T-cell (primary cell): Measurements from ENCODE around the gene PTPRM. TPM values are rescaled to one million over a fixed set of nuclear protein-coding genes. Genes with fewer than 3 reads are reported as not detected.

ENCODE experiments used
- ATAC-seq, 4 experiments: fragments of 200-7000 bp in 3 of 4; fragments of 150-1000 bp in 1 of 4; cut with Tn5 transposase; replicated peaks in 1 of 4; 1 replicate in 3 of 4; 2 replicates in 1 of 4; pipeline ENCODE4 v1.10.0; 2021; ENCODE audit warnings: moderate library complexity in 3 of 4, mild to moderate bottlenecking in 2 of 4, moderate number of reproducible peaks in 1 of 4
- CTCF ChIA-PET, 2 donors: fragments of 300-600 bp; sonication (Branson Sonifier 250); formaldehyde crosslinking; loops; one replicate each; lab custom pipeline; 2022; ENCODE audit warnings: antibody characterized with exemption in 2 of 2; lab: Charles Lee
- POLR2A ChIA-PET, 2 donors: fragments of 300-600 bp; sonication (Branson Sonifier 250); formaldehyde crosslinking; loops; one replicate each; lab custom pipeline; 2022; ENCODE audit warnings: antibody characterized with exemption in 2 of 2; lab: Charles Lee
- DNase-seq, 35 experiments: peaks; one replicate each; pipeline versions ENCODE4 v3.0.0 to v3.0.0-alpha.2; 2013 to 2023
- H3K27ac ChIP-seq: one replicate; pipeline ENCODE4 v1.5.1; 2013; ENCODE audit warnings: low read length
- H3K27me3 ChIP-seq, 2 experiments: replicated peaks in 1 of 2; 1 replicate in 1 of 2; 2 replicates in 1 of 2; pipeline versions ENCODE4 v1.6.1 to v1.7.0; 2013; ENCODE audit warnings: low read length in 1 of 2, mixed read lengths in 1 of 2; ENCODE audit not compliant: control insufficient read depth in 2 of 2, insufficient read depth in 2 of 2; ENCODE audit errors: extremely low read depth in 1 of 2
- H3K36me3 ChIP-seq, 2 donors: 1 replicate in 1 of 2; 2 replicates in 1 of 2; pipeline versions ENCODE4 v1.6.1 to v1.7.0; 2013; ENCODE audit warnings: low read length in 1 of 2; ENCODE audit not compliant: control insufficient read depth in 2 of 2, insufficient read depth in 1 of 2; ENCODE audit errors: extremely low read depth in 1 of 2
- H3K4me1 ChIP-seq, 2 experiments: 1 replicate in 1 of 2; 2 replicates in 1 of 2; pipeline versions ENCODE4 v1.6.1 to v1.7.0; 2013; ENCODE audit warnings: low read length in 2 of 2, mixed read lengths in 1 of 2; ENCODE audit not compliant: insufficient read depth in 2 of 2, control insufficient read depth in 1 of 2; ENCODE audit errors: extremely low read depth in 1 of 2
- H3K4me3 ChIP-seq, 2 donors: 1 replicate in 1 of 2; 2 replicates in 1 of 2; pipeline versions ENCODE4 v1.5.1 to v1.7.0; 2013; ENCODE audit warnings: mild to moderate bottlenecking in 2 of 2, low read length in 1 of 2, moderate library complexity in 1 of 2; ENCODE audit not compliant: control insufficient read depth in 1 of 2; ENCODE audit errors: extremely low read depth in 1 of 2
- H3K9me3 ChIP-seq: 2 replicates; pipeline ENCODE4 v1.7.0; 2013
- H3K27ac Mint-ChIP-seq, 2 donors: one replicate each; pipeline ENCODE4 v1.8.0; 2020 to 2021; ENCODE audit warnings: mild to moderate bottlenecking in 2 of 2, mixed read lengths in 2 of 2
- H3K27me3 Mint-ChIP-seq, 2 donors: one replicate each; pipeline ENCODE4 v1.8.0; 2021 to 2022; ENCODE audit warnings: mixed read lengths in 2 of 2
- H3K36me3 Mint-ChIP-seq: one replicate; pipeline ENCODE4 v1.8.0; 2021; ENCODE audit warnings: mixed read lengths
- H3K4me1 Mint-ChIP-seq, 3 donors: one replicate each; pipeline ENCODE4 v1.8.0; 2020 to 2022; ENCODE audit warnings: mixed read lengths in 3 of 3, mild to moderate bottlenecking in 1 of 3
- H3K4me3 Mint-ChIP-seq, 3 donors: one replicate each; pipeline ENCODE4 v1.8.0; 2020 to 2022; ENCODE audit warnings: mild to moderate bottlenecking in 3 of 3, mixed read lengths in 3 of 3, moderate library complexity in 3 of 3
- H3K9me3 Mint-ChIP-seq, 3 donors: one replicate each; pipeline ENCODE4 v1.8.0; 2020 to 2022; ENCODE audit warnings: mixed read lengths in 3 of 3
- WGBS: methylation state at CpG from one replicate; pipeline ENCODE4 v1.1.5; 2013; ENCODE audit warnings: missing lambda C conversion rate; ENCODE audit not compliant: insufficient coverage; 5-methylcytosine and 5-hydroxymethylcytosine counted together
- total RNA-seq, 35 experiments: library from RNA in 6 of 35; stranded (reverse) in 6 of 35; fragments of 120-200 nt in 1 of 35; gene quantifications; one replicate each; pipeline versions ENCODE4 v1.2.1 to v1.2.4 and lab custom pipeline; 2013 to 2026

The PTPRM gene
- total RNA-seq, 5 donors from 2014 or later (not counting 1 experiment from before 2014, with no cell fraction given), result 4.1 to 47.4 (median 7.1) TPM

DNA sequence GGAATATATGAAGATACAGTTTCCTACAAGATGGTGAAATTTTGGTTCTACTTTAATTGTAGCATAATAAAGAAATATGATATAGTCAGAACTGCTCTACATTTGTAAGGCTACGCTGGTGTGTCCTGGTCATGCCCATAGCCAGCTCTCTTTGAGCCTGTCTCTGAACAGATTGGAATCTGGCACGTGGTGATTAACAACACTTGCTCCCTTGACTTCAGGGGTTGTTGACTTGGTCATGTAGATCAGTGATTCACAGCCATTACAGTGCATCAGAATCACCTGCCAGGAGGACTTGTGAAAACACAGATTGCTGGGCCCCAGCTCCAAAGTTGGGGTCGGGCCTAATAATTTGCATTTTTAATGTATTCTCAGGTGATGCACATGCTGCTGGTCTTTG, 80.4 kb downstream of the PTPRM start:
- no peaks in the 10 kb centered on the region for H3K4me1 Mint-ChIP-seq
- 54% methylated on average over 3 of the region's 3 CpGs for whole genome bisulfite sequencing
- DNase-seq, result no peak
- ChIA-PET POLR2A (no interaction called here), CTCF (no interaction called here)
- H3K4me1 ChIP-seq, result no peaks in the 10 kb centered on the region
- no peak overlapping the region for H3K4me3 ChIP-seq
- no peak for ATAC-seq
- H3K27me3 ChIP-seq, result no peaks in the 10 kb centered on the region
- no peak overlapping the region for H3K27ac Mint-ChIP-seq
- H3K36me3 ChIP-seq, result no peaks in the 10 kb centered on the region
- H3K9me3 ChIP-seq, result no peaks in the 10 kb centered on the region
- H3K27me3 Mint-ChIP-seq, result no peaks in the 10 kb centered on the region
- H3K27ac ChIP-seq, result no peak overlapping the region
- peaks cover 0 to 18% (median 9%) of the 10 kb centered on the region in 3 donors for H3K9me3 Mint-ChIP-seq
- H3K36me3 Mint-ChIP-seq, result no peaks in the 10 kb centered on the region
- H3K4me3 Mint-ChIP-seq, result no peak overlapping the region

DNA sequence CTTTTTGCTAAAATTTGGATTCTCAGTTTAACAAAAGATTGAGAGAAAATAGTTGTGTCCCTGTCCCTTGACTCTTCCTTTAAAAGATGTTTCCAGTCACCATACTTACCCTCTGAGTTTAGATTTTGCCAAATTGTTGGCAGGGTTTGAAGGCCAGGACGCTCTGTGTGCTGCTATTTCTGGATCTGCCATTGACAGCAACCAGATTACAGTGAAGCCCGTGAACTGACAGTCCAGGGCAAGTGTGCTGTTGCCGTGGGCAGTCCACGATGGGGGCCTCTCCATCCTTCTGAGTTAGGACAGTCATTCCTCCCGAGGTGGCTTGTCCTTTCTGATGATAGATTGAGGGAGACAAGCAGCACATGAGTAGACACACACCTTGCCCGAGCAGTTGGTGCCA, 89.9 kb downstream of the PTPRM start:
- Mint-ChIP-seq H3K36me3 (no peaks in the 10 kb centered on the region), H3K27ac (no peak overlapping the region), H3K4me3 (no peak overlapping the region), H3K4me1 (no peaks in the 10 kb centered on the region), H3K27me3 (no peaks in the 10 kb centered on the region), H3K9me3 (peaks cover 0 to 11% (median 6%) of the 10 kb centered on the region in 3 donors)
- H3K27me3 ChIP-seq, result no peaks in the 10 kb centered on the region
- no peak overlapping the region for H3K27ac ChIP-seq
- WGBS, result 73% methylated on average over 6 of the region's 6 CpGs
- DNase-seq, result no peak
- ATAC-seq, result no peak
- H3K4me1 ChIP-seq, result no peaks in the 10 kb centered on the region
- no peaks in the 10 kb centered on the region for H3K36me3 ChIP-seq
- no peak overlapping the region for H3K4me3 ChIP-seq
- ChIA-PET CTCF (no interaction called here), POLR2A (no interaction called here)
- no peaks in the 10 kb centered on the region for H3K9me3 ChIP-seq

DNA sequence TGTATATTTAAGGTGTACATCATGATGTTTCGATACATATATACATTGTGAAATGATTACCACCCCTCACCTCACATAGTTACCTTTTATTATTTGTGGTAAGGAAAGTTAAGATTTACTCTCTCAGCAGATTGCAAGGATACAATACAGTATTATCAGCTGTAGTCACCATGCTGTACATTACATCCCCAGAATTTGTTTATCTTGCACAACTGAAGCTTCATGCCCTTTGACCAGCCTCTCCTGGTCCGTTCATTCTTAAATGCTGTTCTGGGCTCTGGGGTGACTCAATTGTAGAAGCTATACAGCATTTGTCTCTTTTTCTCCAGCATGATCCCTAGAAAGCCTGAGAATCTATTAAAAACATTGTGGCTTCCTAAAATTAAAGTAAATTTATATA, 90.8 kb downstream of the PTPRM start:
- H3K27ac Mint-ChIP-seq, result no peak overlapping the region
- DNase-seq (no peak), ATAC-seq (no peak)
- H3K36me3 Mint-ChIP-seq, result no peaks in the 10 kb centered on the region
- no peaks in the 10 kb centered on the region for H3K4me1 ChIP-seq
- H3K4me3 Mint-ChIP-seq, result no peak overlapping the region
- no peaks in the 10 kb centered on the region for H3K27me3 Mint-ChIP-seq
- H3K27me3 ChIP-seq, result no peaks in the 10 kb centered on the region
- ChIA-PET POLR2A (no interaction called here), CTCF (no interaction called here)
- H3K9me3 Mint-ChIP-seq, result peaks cover 0 to 14% (median 6%) of the 10 kb centered on the region in 3 donors
- no peaks in the 10 kb centered on the region for H3K4me1 Mint-ChIP-seq
- no peak overlapping the region for H3K27ac ChIP-seq
- no peaks in the 10 kb centered on the region for H3K9me3 ChIP-seq
- no peak overlapping the region for H3K4me3 ChIP-seq
- WGBS, result no CpG with 5 or more reads among the region's 2 CpGs
- no peaks in the 10 kb centered on the region for H3K36me3 ChIP-seq

DNA sequence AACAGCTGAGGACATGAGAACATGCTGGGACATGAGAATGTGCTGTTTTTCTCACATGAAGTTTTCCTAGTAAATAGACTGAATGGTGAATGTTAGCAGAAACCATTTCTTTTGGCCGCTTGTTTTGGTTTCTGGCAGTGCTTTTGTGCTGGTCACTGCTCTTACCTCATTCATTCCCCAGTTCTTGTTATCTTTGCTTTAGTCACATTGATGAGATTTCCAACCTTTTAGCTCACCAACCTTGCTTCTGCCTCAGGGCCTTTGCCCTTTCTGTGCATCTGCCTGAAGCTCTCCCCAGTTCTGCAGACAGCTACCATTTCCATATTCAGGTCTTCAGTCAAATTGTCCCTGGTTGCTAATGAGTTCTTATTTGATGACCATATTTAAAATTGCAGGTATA, 91.6 kb downstream of the PTPRM start:
- Histone ChIP-seq H3K27ac (no peak overlapping the region), H3K36me3 (no peaks in the 10 kb centered on the region), H3K4me3 (no peak overlapping the region), H3K4me1 (no peaks in the 10 kb centered on the region), H3K9me3 (no peaks in the 10 kb centered on the region), H3K27me3 (peaks cover 0 to 1% of the 10 kb centered on the region in 2 experiments)
- POLR2A ChIA-PET, result no interaction called here
- Mint-ChIP-seq H3K4me1 (no peaks in the 10 kb centered on the region), H3K27ac (no peak overlapping the region), H3K9me3 (peaks cover 0 to 10% (median 2%) of the 10 kb centered on the region in 3 donors), H3K36me3 (no peaks in the 10 kb centered on the region), H3K4me3 (no peak overlapping the region), H3K27me3 (no peaks in the 10 kb centered on the region)
- CTCF ChIA-PET, result no interaction called here
- DNase-seq (no peak), ATAC-seq (no peak)
- no CpG with 5 or more reads among the region's 1 CpG for WGBS

DNA sequence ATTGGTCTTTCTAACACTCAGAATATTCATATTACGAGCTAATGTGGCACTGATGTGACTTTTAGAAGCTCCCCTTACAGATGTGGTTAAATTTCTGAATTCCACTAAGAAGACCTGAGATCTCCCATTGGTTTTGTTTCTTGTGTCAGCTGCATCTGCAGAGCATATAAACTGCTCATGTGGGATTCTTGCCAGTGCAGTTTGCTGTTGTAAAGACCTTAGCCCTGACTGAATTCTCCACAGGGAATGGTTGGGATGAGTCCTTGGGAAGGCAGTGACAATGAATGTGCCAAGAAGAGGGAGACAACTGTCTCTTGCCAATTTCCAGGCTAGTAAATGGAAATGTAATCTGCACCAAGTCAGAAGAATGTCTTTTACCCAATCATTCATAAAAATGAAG, 94.1 kb downstream of the PTPRM start:
- H3K4me3 Mint-ChIP-seq, result no peak overlapping the region
- ChIA-PET CTCF (no interaction called here), POLR2A (no interaction called here)
- WGBS, result no CpG with 5 or more reads among the region's 1 CpG
- Histone ChIP-seq H3K36me3 (no peaks in the 10 kb centered on the region), H3K27me3 (peaks cover 0 to 3% of the 10 kb centered on the region in 2 experiments), H3K9me3 (no peaks in the 10 kb centered on the region), H3K4me3 (no peak overlapping the region), H3K4me1 (no peaks in the 10 kb centered on the region), H3K27ac (no peak overlapping the region)
- no peak for DNase-seq
- H3K27me3 Mint-ChIP-seq, result no peaks in the 10 kb centered on the region
- no peaks in the 10 kb centered on the region for H3K36me3 Mint-ChIP-seq
- peaks cover 0 to 6% (median 0%) of the 10 kb centered on the region in 3 donors for H3K9me3 Mint-ChIP-seq
- no peaks in the 10 kb centered on the region for H3K4me1 Mint-ChIP-seq
- no peak for ATAC-seq
- H3K27ac Mint-ChIP-seq, result no peak overlapping the region

DNA sequence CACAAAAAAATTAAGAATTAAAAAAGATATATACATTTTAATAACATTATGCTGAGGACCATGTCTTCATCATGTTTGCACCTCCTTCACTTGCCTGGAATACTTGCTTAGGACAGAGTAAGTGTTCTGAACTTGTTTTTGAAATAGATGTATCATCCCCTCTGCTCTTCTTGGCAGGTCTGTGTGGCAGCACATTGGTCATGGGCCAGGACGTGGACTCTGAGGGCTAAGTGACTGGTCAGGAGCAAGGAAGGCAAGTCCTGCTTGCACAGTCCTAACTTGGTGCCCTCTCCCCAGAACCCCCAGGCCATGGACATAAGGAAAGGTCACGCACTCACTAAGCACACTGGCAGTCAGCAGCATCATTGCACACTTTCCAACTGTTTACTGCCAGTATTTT, 95.8 kb downstream of the PTPRM start:
- H3K4me1 Mint-ChIP-seq, result no peaks in the 10 kb centered on the region
- H3K4me3 ChIP-seq, result no peak overlapping the region
- H3K36me3 ChIP-seq, result no peaks in the 10 kb centered on the region
- H3K9me3 ChIP-seq, result no peaks in the 10 kb centered on the region
- no peak overlapping the region for H3K27ac ChIP-seq
- peaks cover 0 to 3% of the 10 kb centered on the region in 2 experiments for H3K27me3 ChIP-seq
- ATAC-seq (no peak), DNase-seq (no peak)
- H3K4me1 ChIP-seq, result no peaks in the 10 kb centered on the region
- H3K4me3 Mint-ChIP-seq, result no peak overlapping the region
- no peaks in the 10 kb centered on the region for H3K36me3 Mint-ChIP-seq
- no peak overlapping the region for H3K27ac Mint-ChIP-seq
- POLR2A ChIA-PET, result no interaction called here
- no peaks in the 10 kb centered on the region for H3K27me3 Mint-ChIP-seq
- CTCF ChIA-PET, result no interaction called here
- WGBS, result 80% methylated on average over 1 of the region's 2 CpGs
- peaks cover 0 to 6% (median 0%) of the 10 kb centered on the region in 3 donors for H3K9me3 Mint-ChIP-seq
